H1 (cell line): ENCODE data around the gene SLIT3. TPM values are rescaled to one million over a fixed set of nuclear protein-coding genes. Genes with fewer than 3 reads are reported as not detected.

Source experiments
- CTCF ChIA-PET: fragments of 300-600 bp; sonication (Branson Sonifier 250); formaldehyde crosslinking; loops from one replicate; lab custom pipeline; 2021; ENCODE audit not compliant: partially characterized antibody; lab: Charles Lee
- POLR2A ChIA-PET: fragments of 300-600 bp; sonication (Branson Sonifier 250); formaldehyde crosslinking; loops from one replicate; lab custom pipeline; 2021; ENCODE audit warnings: inconsistent platforms; ENCODE audit not compliant: partially characterized antibody; lab: Charles Lee
- DNase-seq, 2 experiments: peaks; one replicate each; pipeline versions ENCODE4 v3.0.0 to v3.0.0-alpha.2; 2010 to 2022; ENCODE audit warnings: low spot score in 2 of 2, low read depth in 1 of 2, mixed read lengths in 1 of 2
- FAIRE-seq: peaks from 2 replicates; lab custom pipeline; 2011; peaks lifted over from hg19 to GRCh38; lab: Jason Lieb, UNC
- H2AFZ ChIP-seq: 2 replicates; pipeline ENCODE4 v1.8.1; 2012; ENCODE audit warnings: low read length, inconsistent platforms
- H2AK5ac ChIP-seq: 2 replicates; pipeline ENCODE4 v1.6.1; 2013; ENCODE audit warnings: low read depth, low read length
- H2BK120ac ChIP-seq: replicated peaks from 2 replicates; pipeline ENCODE3; 2013; ENCODE audit warnings: low read depth, low read length, inconsistent platforms
- H2BK12ac ChIP-seq: 2 replicates; pipeline ENCODE4 v1.6.1; 2013; ENCODE audit warnings: low read depth, low read length
- H2BK15ac ChIP-seq: 2 replicates; pipeline ENCODE4 v1.6.1; 2013; ENCODE audit warnings: low read length
- H2BK20ac ChIP-seq: 2 replicates; pipeline ENCODE4 v1.6.1; 2013; ENCODE audit warnings: low read length
- H2BK5ac ChIP-seq: 2 replicates; pipeline ENCODE4 v1.6.1; 2013; ENCODE audit warnings: low read depth, low read length
- H3K14ac ChIP-seq: 2 replicates; pipeline ENCODE4 v1.6.1; 2013; ENCODE audit warnings: inconsistent platforms; ENCODE audit not compliant: insufficient read length
- H3K18ac ChIP-seq: 2 replicates; pipeline ENCODE4 v1.6.1; 2013; ENCODE audit warnings: low read length; ENCODE audit errors: extremely low read depth
- H3K23ac ChIP-seq: 2 replicates; pipeline ENCODE4 v1.6.1; 2013; ENCODE audit warnings: inconsistent platforms; ENCODE audit not compliant: insufficient read length
- H3K23me2 ChIP-seq: 2 replicates; pipeline ENCODE4 v1.6.1; 2013; ENCODE audit warnings: low read depth, low read length
- H3K27ac ChIP-seq: 2 replicates; pipeline ENCODE4 v1.6.1; 2011; ENCODE audit warnings: low read depth, low read length, inconsistent platforms
- H3K27me3 ChIP-seq, 4 experiments: replicated peaks in 1 of 4; 1 replicate in 1 of 4; 2 replicates in 3 of 4; pipeline versions ENCODE4 v1.6.1 to v1.8.1; 2011 to 2013; ENCODE audit warnings: low read length in 3 of 4, mild to moderate bottlenecking in 3 of 4, inconsistent platforms in 2 of 4, mixed read lengths in 2 of 4, moderate library complexity in 1 of 4; ENCODE audit not compliant: control insufficient read depth in 3 of 4, insufficient read depth in 3 of 4; ENCODE audit errors: extremely low read depth in 1 of 4
- H3K36me3 ChIP-seq, 4 experiments: 2 replicates each; pipeline versions ENCODE4 v1.6.1 to v1.8.1; 2011 to 2013; ENCODE audit warnings: mild to moderate bottlenecking in 4 of 4, low read length in 3 of 4, moderate library complexity in 2 of 4, control low read depth in 1 of 4, inconsistent platforms in 1 of 4; ENCODE audit not compliant: insufficient read depth in 4 of 4, control insufficient read depth in 2 of 4
- H3K4ac ChIP-seq: replicated peaks from 2 replicates; pipeline ENCODE3; 2013; ENCODE audit warnings: low read length, low read depth, mixed read lengths, inconsistent platforms; ENCODE audit not compliant: insufficient read length
- H3K4me1 ChIP-seq, 4 experiments: replicated peaks in 1 of 4; 1 replicate in 1 of 4; 2 replicates in 3 of 4; pipeline versions ENCODE4 v1.6.1 to v1.8.1; 2011 to 2013; ENCODE audit warnings: low read length in 3 of 4, inconsistent platforms in 2 of 4, mixed read lengths in 1 of 4; ENCODE audit not compliant: insufficient read depth in 4 of 4, control insufficient read depth in 3 of 4
- H3K4me2 ChIP-seq, 2 experiments: 2 replicates each; pipeline versions ENCODE4 v1.6.1 to v1.8.1; 2011 to 2013; ENCODE audit warnings: low read depth in 2 of 2, low read length in 2 of 2, control low read depth in 1 of 2, inconsistent platforms in 1 of 2, mild to moderate bottlenecking in 1 of 2; ENCODE audit not compliant: insufficient read depth in 1 of 2
- H3K4me3 ChIP-seq, 4 experiments: fragments of 200-600, 300-600 bp in 1 of 4; sonication (generic), shearing (Covaris generic), sonication (Bioruptor Twin) in 1 of 4; 2 replicates each; pipeline versions ENCODE4 v1.5.1 to v1.8.1; 2011 to 2016; ENCODE audit warnings: low read length in 4 of 4, low read depth in 3 of 4, control low read depth in 2 of 4, inconsistent platforms in 2 of 4, mild to moderate bottlenecking in 2 of 4, mixed read lengths in 1 of 4, moderate library complexity in 1 of 4; ENCODE audit not compliant: insufficient read depth in 2 of 4; ENCODE audit errors: extremely low read depth in 1 of 4
- H3K56ac ChIP-seq: replicated peaks from 2 replicates; pipeline ENCODE3; 2013; ENCODE audit warnings: low read depth, mild to moderate bottlenecking, mixed read lengths, low read length, inconsistent platforms; ENCODE audit not compliant: insufficient read length
- H3K79me1 ChIP-seq: 2 replicates; pipeline ENCODE4 v1.6.1; 2013; ENCODE audit warnings: low read depth, low read length, control low read depth
- H3K79me2 ChIP-seq, 2 experiments: 2 replicates each; pipeline versions ENCODE4 v1.6.1 to v1.8.1; 2012 to 2013; ENCODE audit warnings: low read length in 2 of 2, mild to moderate bottlenecking in 2 of 2, inconsistent platforms in 1 of 2; ENCODE audit not compliant: insufficient read depth in 2 of 2, control insufficient read depth in 1 of 2
- H3K9ac ChIP-seq, 4 experiments: replicated peaks in 1 of 4; 1 replicate in 1 of 4; 2 replicates in 3 of 4; pipeline versions ENCODE4 v1.6.1 to v1.8.1; 2011 to 2013; ENCODE audit warnings: low read depth in 3 of 4, low read length in 3 of 4, control low read depth in 2 of 4, mild to moderate bottlenecking in 2 of 4, moderate library complexity in 2 of 4, inconsistent platforms in 1 of 4; ENCODE audit errors: extremely low read depth in 1 of 4
- H3K9me3 ChIP-seq, 2 experiments: 2 replicates each; pipeline versions ENCODE4 v1.6.1 to v1.8.1; 2012 to 2013; ENCODE audit warnings: mild to moderate bottlenecking in 2 of 2, moderate library complexity in 2 of 2, control low read depth in 1 of 2, inconsistent platforms in 1 of 2, low read depth in 1 of 2, low read length in 1 of 2, mixed read lengths in 1 of 2; ENCODE audit not compliant: insufficient read depth in 2 of 2
- H4K20me1 ChIP-seq, 2 experiments: replicated peaks in 1 of 2; 2 replicates each; pipeline versions ENCODE3 to v1.8.1; 2011 to 2013; ENCODE audit warnings: inconsistent platforms in 2 of 2, low read length in 2 of 2, mild to moderate bottlenecking in 1 of 2; ENCODE audit not compliant: insufficient read depth in 2 of 2, control insufficient read depth in 1 of 2
- H4K5ac ChIP-seq: 2 replicates; pipeline ENCODE4 v1.6.1; 2013; ENCODE audit warnings: low read length, low read depth, mixed read lengths, inconsistent platforms; ENCODE audit not compliant: insufficient read length
- H4K8ac ChIP-seq: 2 replicates; pipeline ENCODE4 v1.8.0; 2013; ENCODE audit warnings: mild to moderate bottlenecking, moderate library complexity, low read length, inconsistent platforms; ENCODE audit not compliant: insufficient read depth; ENCODE audit errors: extremely low read depth
- H4K91ac ChIP-seq: replicated peaks from 2 replicates; pipeline ENCODE3; 2013; ENCODE audit warnings: low read length, mixed read lengths, inconsistent platforms; ENCODE audit not compliant: insufficient read length
- ATF2 ChIP-seq: IDR thresholded peaks from 2 replicates; pipeline ENCODE4 v1.6.1; 2012; ENCODE audit warnings: low read length, inconsistent platforms
- ATF3 ChIP-seq: IDR thresholded peaks from 2 replicates; pipeline ENCODE4 v1.6.1; 2011; ENCODE audit warnings: low read depth, mild to moderate bottlenecking, low read length; ENCODE audit not compliant: insufficient read depth
- BACH1 ChIP-seq: IDR thresholded peaks from 2 replicates; pipeline ENCODE4 v1.6.1; 2012; ENCODE audit warnings: low read length, improper control_type of control experiment
- BCL11A ChIP-seq, 2 experiments: IDR thresholded peaks; one replicate each; pipeline ENCODE4 v1.6.1; 2011; ENCODE audit warnings: low read depth in 2 of 2, low read length in 2 of 2, mild to moderate bottlenecking in 2 of 2
- CBX5 ChIP-seq: fragments of 300-800, 300-1000 bp; sonication (generic); IDR thresholded peaks from 2 replicates; pipeline ENCODE4 v1.7.1; 2016; ENCODE audit warnings: antibody characterized with exemption, low read length, low read depth
- CHD1 ChIP-seq: IDR thresholded peaks from 2 replicates; pipeline ENCODE4 v1.6.1; 2012; ENCODE audit warnings: low read depth, low read length, improper control_type of control experiment
- GTF2F1 ChIP-seq: IDR thresholded peaks from 2 replicates; pipeline ENCODE4 v1.6.1; 2012; ENCODE audit warnings: low read depth, low read length, improper control_type of control experiment, borderline replicate concordance
- HDAC2 ChIP-seq, 2 experiments: fragments of 300-600 bp in 1 of 2; sonication (generic) in 1 of 2; IDR thresholded peaks; 2 replicates each; pipeline ENCODE4 v1.6.1; 2011 to 2012; ENCODE audit warnings: low read depth in 2 of 2, low read length in 2 of 2, mild to moderate bottlenecking in 2 of 2, moderate library complexity in 2 of 2, borderline replicate concordance in 1 of 2, inconsistent platforms in 1 of 2
- NANOG ChIP-seq: IDR thresholded peaks from 2 replicates; pipeline ENCODE4 v1.6.1; 2011; ENCODE audit warnings: low read length, low read depth, mild to moderate bottlenecking, inconsistent platforms; ENCODE audit not compliant: insufficient read depth, poor library complexity, severe bottlenecking
- SUZ12 ChIP-seq: fragments of 200-600 bp; sonication (generic); IDR thresholded peaks from 2 replicates; pipeline ENCODE4 v1.6.1; 2012; ENCODE audit warnings: mild to moderate bottlenecking, inconsistent platforms, low read length, moderate library complexity, mixed read lengths
- TAF7 ChIP-seq: optimal IDR thresholded peaks from 2 replicates; pipeline ENCODE3; 2011; ENCODE audit warnings: low read depth, mild to moderate bottlenecking, inconsistent platforms, low read length, moderate library complexity, borderline replicate concordance
- TCF12 ChIP-seq: IDR thresholded peaks from 2 replicates; pipeline ENCODE4 v1.6.1; 2011; ENCODE audit warnings: low read depth, mild to moderate bottlenecking, low read length
- WGBS, 2 experiments: shearing (Covaris generic) in 1 of 2; methylation state at CpG; one replicate each; pipeline versions ENCODE4 v1.1.6 to v1.1.7; 2013 to 2015; ENCODE audit warnings: low lambda C conversion rate in 2 of 2, mixed read lengths in 2 of 2, inconsistent platforms in 1 of 2, low coverage in 1 of 2, missing lambda C conversion rate in 1 of 2; ENCODE audit not compliant: insufficient replicate concordance in 2 of 2, insufficient coverage in 1 of 2, insufficient read length in 1 of 2; ENCODE audit errors: extremely low coverage in 1 of 2, missing lambda C conversion rate in 1 of 2; 5-methylcytosine and 5-hydroxymethylcytosine counted together
- polyA plus RNA-seq, 7 experiments: library from polyadenylated mRNA; depleted of rRNA in 3 of 7; stranded (reverse) in 5 of 7; unstranded in 2 of 7; fragments of >200 nt in 5 of 7; fragments of 200-250 nt in 2 of 7; gene quantifications; 1 replicate in 5 of 7; 2 replicates in 1 of 7; 4 replicates in 1 of 7; pipeline versions ENCODE4 v1.2.1 to v1.2.3, GENCODE V29; 2011 to 2013; ENCODE audit warnings: missing spikeins in 2 of 7, mixed read lengths in 2 of 7
- total RNA-seq: library from RNA; stranded (reverse); fragmentation: NEBNext Ultra II Directional; extraction: Animal tissue kit (Norgen Biotek cat#: 25700); gene quantifications from 2 replicates; pipeline ENCODE4 v1.2.1, GENCODE V29; 2021

Gene SLIT3
- total and polyA plus RNA-seq, 2 of the 8 experiments (the other 6 are each of a cell fraction or from before 2014, with no cell fraction given): 1.1 to 1.2 TPM

DNA sequence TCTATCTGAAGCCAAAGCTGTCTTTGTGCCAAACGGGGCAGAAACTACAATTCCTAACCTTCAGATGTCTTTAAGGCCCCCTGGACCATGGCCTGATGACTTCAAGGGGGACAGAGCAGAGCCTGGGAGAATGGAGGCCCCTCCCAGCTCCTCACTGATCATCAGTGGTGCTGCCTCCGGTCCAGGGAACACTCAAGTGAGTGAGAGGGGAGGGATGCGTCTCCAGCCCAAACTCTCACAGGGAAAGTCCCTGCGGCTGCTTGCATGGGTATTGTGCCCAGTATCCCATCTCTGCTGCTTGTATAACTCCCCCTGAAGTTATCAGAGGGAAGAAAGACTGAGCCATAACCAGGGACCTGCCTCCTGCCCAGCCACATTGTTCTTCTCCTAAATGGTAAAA lies 490.3 kb downstream of the SLIT3 start:
- H3K4me2 ChIP-seq: no peak overlapping the region
- TF ChIP-seq ATF3 (no peak), GTF2F1 (no peak), ATF2 (no peak), BCL11A (IDR thresholded peaks at IDR 0.05; ENCODE audit: low read depth in 2 of 2, low read length in 2 of 2) (no peak), CBX5 (no peak), BACH1 (no peak), NANOG (no peak), CHD1 (no peak), TAF7 (no peak), HDAC2 (IDR thresholded peaks at IDR 0.05; ENCODE audit: borderline replicate concordance in 1 of 2, low read depth in 2 of 2, low read length in 2 of 2) (no peak), SUZ12 (no peak), TCF12 (no peak)

More for the DNA sequence above, 490.3 kb downstream of the SLIT3 start:
- no peak overlapping the region for H4K91ac ChIP-seq
- 83% methylated on average over 3 of the region's 4 CpGs; no CpG with 5 or more reads in 1 of the 2 experiments for WGBS, 2 experiments
- no peak overlapping the region for H2AK5ac ChIP-seq
- no peak overlapping the region for H2BK20ac ChIP-seq
- H2BK15ac ChIP-seq: no peak overlapping the region
- H3K79me1 ChIP-seq: no peaks in the 10 kb centered on the region
- H3K4ac ChIP-seq: no peak overlapping the region
- ChIA-PET CTCF (no interaction called here), POLR2A (no interaction called here)
- no peak overlapping the region for H2BK5ac ChIP-seq
- no peak overlapping the region for H4K5ac ChIP-seq
- no peak overlapping the region for H4K8ac ChIP-seq
- H3K4me3 ChIP-seq: no peak overlapping the region
- no peak overlapping the region for H3K23ac ChIP-seq
- no peak overlapping the region for H3K14ac ChIP-seq
- H3K27ac ChIP-seq: no peak overlapping the region
- no peak overlapping the region for H2BK120ac ChIP-seq
- no peaks in the 10 kb centered on the region for H3K23me2 ChIP-seq
- FAIRE-seq: no peak
- no peak overlapping the region for H2AFZ ChIP-seq
- no peak for DNase-seq
- H4K20me1 ChIP-seq: no peaks in the 10 kb centered on the region
- H3K9me3 ChIP-seq: no peaks in the 10 kb centered on the region
- H3K18ac ChIP-seq: no peak overlapping the region
- no peaks in the 10 kb centered on the region for H3K79me2 ChIP-seq
- no peak overlapping the region for H2BK12ac ChIP-seq
- no peaks in the 10 kb centered on the region for H3K27me3 ChIP-seq
- H3K36me3 ChIP-seq: no peaks in the 10 kb centered on the region
- no peak overlapping the region for H3K9ac ChIP-seq
- no peaks in the 10 kb centered on the region for H3K4me1 ChIP-seq
- H3K56ac ChIP-seq: no peak overlapping the region
